G401 (cell line): ENCODE data around the gene KRT13. TPM values are rescaled to one million over a fixed set of nuclear protein-coding genes. Genes with fewer than 3 reads are reported as not detected.

Experiments
- DNase-seq: peaks from one replicate; pipeline ENCODE4 v3.0.0-alpha.2; 2015; ENCODE audit warnings: low spot score
- in situ Hi-C: cut with HindIII; loops from 2 replicates; pipeline ENCODE4 v1.10.0; 2016; ENCODE audit warnings: low sequenced_read_pairs, mixed read lengths
- total RNA-seq: library from RNA; depleted of rRNA; stranded (reverse); fragments of >200 nt; shearing (Covaris generic); gene quantifications from 2 replicates; pipeline ENCODE4 v1.2.3, GENCODE V29; 2014

KRT13 gene
- total RNA-seq, 1 experiment from 2014 or later: not detected

GRCh38 chr17:41481036-41481435, 24.4 kb downstream of the KRT13 start, which contains the start of gene KRT35:
KRT35 (minus strand) TSS chr17:41481151; CDS start chr17:41481097, 54 bp downstream.
- DNase-seq: no peak
- in situ Hi-C loops: no loop called here

- in situ Hi-C loops: no loop called here
- no peak for DNase-seq
Observed at GRCh38 chr17:41480581-41480980, 24.8 kb downstream of the KRT13 start.

GRCh38 chr17:41480136-41480535, 25.3 kb downstream of the KRT13 start:
- DNase-seq: no peak
- in situ Hi-C loops: no loop called here

- in situ Hi-C loops: no loop called here
- no peak for DNase-seq
Observed at GRCh38 chr17:41478237-41478636, 27.2 kb downstream of the KRT13 start.

- DNase-seq: no peak
- in situ Hi-C loops: no loop called here
Observed at GRCh38 chr17:41476866-41477815, 28.3 kb downstream of the KRT13 start.

GRCh38 chr17:41475421-41475820, 30.0 kb downstream of the KRT13 start:
- in situ Hi-C loops: no loop called here

GRCh38 chr17:41474863-41475262, 30.5 kb downstream of the KRT13 start:
- DNase-seq: no peak
- in situ Hi-C loops: no loop called here

More at GRCh38 chr17:41475421-41475820, 30.0 kb downstream of the KRT13 start:
- DNase-seq: no peak

GRCh38 chr17:41468346-41468745, 37.1 kb downstream of the KRT13 start:
- in situ Hi-C loops: no loop called here
- no peak for DNase-seq

- in situ Hi-C loops: no loop called here
- no peak for DNase-seq
Observed at GRCh38 chr17:41467561-41467960, 37.9 kb downstream of the KRT13 start.

- no peak for DNase-seq
- in situ Hi-C loops: no loop called here
Observed at GRCh38 chr17:41466988-41467387, 38.4 kb downstream of the KRT13 start, which contains the start of gene KRT32. KRT32 (minus strand) TSS chr17:41467386; CDS start chr17:41467325, 61 bp downstream.

GRCh38 chr17:41464682-41465081, 40.7 kb downstream of the KRT13 start:
- in situ Hi-C loops: no loop called here
- DNase-seq: no peak

GRCh38 chr17:41464173-41464572, 41.2 kb downstream of the KRT13 start:
- no peak for DNase-seq
- in situ Hi-C loops: no loop called here

- in situ Hi-C loops: no loop called here
- DNase-seq: no peak
Observed at GRCh38 chr17:41463746-41464145, 41.7 kb downstream of the KRT13 start.

- DNase-seq: no peak
- in situ Hi-C loops: no loop called here
Observed at GRCh38 chr17:41462705-41463104, 42.7 kb downstream of the KRT13 start.

- in situ Hi-C loops: no loop called here
- DNase-seq: no peak
Observed at GRCh38 chr17:41457676-41458075, 47.7 kb downstream of the KRT13 start.

GRCh38 chr17:41456204-41456603, 49.2 kb downstream of the KRT13 start:
- DNase-seq: no peak
- in situ Hi-C loops: no loop called here

- in situ Hi-C loops: no loop called here
- no peak for DNase-seq
Observed at GRCh38 chr17:41455236-41455635, 50.2 kb downstream of the KRT13 start.

- DNase-seq: no peak
- in situ Hi-C loops: no loop called here
Observed at GRCh38 chr17:41453066-41453465, 52.3 kb downstream of the KRT13 start.

GRCh38 chr17:41452281-41452680, 53.1 kb downstream of the KRT13 start:
- in situ Hi-C loops: no loop called here

GRCh38 chr17:41451154-41451728, 54.2 kb downstream of the KRT13 start:
- in situ Hi-C loops: no loop called here
- DNase-seq: no peak

More at GRCh38 chr17:41452281-41452680, 53.1 kb downstream of the KRT13 start:
- DNase-seq: no peak
